GM18907 (cell line): ENCODE measurements around the gene SLC25A53.
"Not testable (repeated sequence)": the region's sequence is repeated elsewhere in the genome, so short reads cannot be mapped to it uniquely, and the experiment has no call there.

ENCODE experiments used
- ATAC-seq: cut with Tn5 transposase; IDR thresholded peaks from one replicate; pipeline ENCODE4 v1.9.1; 2021; ENCODE audit warnings: mild to moderate bottlenecking, moderate library complexity; ENCODE audit not compliant: unreplicated experiment

Gene SLC25A53

GRCh38 chrX:104075778-104076445, 80.9 kb downstream of the SLC25A53 start, which contains the start of gene TMSB15C:
Gene TMSB15C (minus strand): TSS chrX:104076236.
- peak; percentile 96 for ATAC-seq

GRCh38 chrX:104062636-104063035, 94.2 kb downstream of the SLC25A53 start:
- ATAC-seq, result not testable (repeated sequence)

GRCh38 chrX:104054956-104055355, 101.9 kb downstream of the SLC25A53 start:
- ATAC-seq, result not testable (repeated sequence)
